Activated T-cell treated with anti-CD3 and anti-CD28 coated beads, Interleukin-2, amount 50 U/mL, for 4 hours (primary cell): ENCODE measurements around the gene NOL12. TPM values are rescaled to one million over a fixed set of nuclear protein-coding genes. Genes with fewer than 3 reads are reported as not detected.
"Not testable (repeated sequence)": the region's sequence is repeated elsewhere in the genome, so short reads cannot be mapped to it uniquely, and the experiment has no call there.

Experiments used
- ATAC-seq, 2 donors: fragments of 200-7000 bp; cut with Tn5 transposase; one replicate each; pipeline ENCODE4 v1.10.0; 2021
- DNase-seq: peaks from one replicate; pipeline ENCODE4 v3.0.0-alpha.2; 2020
- H3K27me3 Mint-ChIP-seq: one replicate; pipeline ENCODE4 v1.8.0; 2021; ENCODE audit warnings: low read depth, mixed read lengths
- H3K36me3 Mint-ChIP-seq: one replicate; pipeline ENCODE4 v1.8.0; 2022; ENCODE audit warnings: mixed read lengths; ENCODE audit not compliant: insufficient read depth
- H3K4me1 Mint-ChIP-seq: one replicate; pipeline ENCODE4 v1.8.0; 2021; ENCODE audit warnings: low read depth, mixed read lengths
- H3K4me3 Mint-ChIP-seq: one replicate; pipeline ENCODE4 v1.8.0; 2021; ENCODE audit warnings: mild to moderate bottlenecking, moderate library complexity, mixed read lengths
- H3K9me3 Mint-ChIP-seq: one replicate; pipeline ENCODE4 v1.8.0; 2021; ENCODE audit warnings: mixed read lengths
- total RNA-seq, 3 donors: library from RNA; stranded (reverse); gene quantifications; one replicate each; pipeline ENCODE4 v1.2.1, GENCODE V29; 2021

NOL12 gene
- total RNA-seq, 3 donors from 2014 or later, result 58.7 to 66.4 (median 65.2) TPM

GRCh38 chr22:37681001-37681424 is 5.1 kb upstream of the NOL12 start:
- H3K9me3 Mint-ChIP-seq, result no peaks in the 10 kb centered on the region
- H3K27me3 Mint-ChIP-seq, result no peaks in the 10 kb centered on the region
- no peak overlapping the region for H3K4me3 Mint-ChIP-seq

GRCh38 chr22:37681556-37682049 is 4.5 kb upstream of the NOL12 start:
- ATAC-seq, result peak; percentile 26 to 29
- DNase-seq, result peak; percentile 70
- Mint-ChIP-seq H3K9me3 (no peaks in the 10 kb centered on the region), H3K4me1 (peaks cover 25% of the 10 kb centered on the region), H3K36me3 (no peaks in the 10 kb centered on the region), H3K4me3 (no peak overlapping the region), H3K27me3 (no peaks in the 10 kb centered on the region)

More at GRCh38 chr22:37681001-37681424, 5.1 kb upstream of the NOL12 start:
- DNase-seq (no peak), ATAC-seq (no peak)
- Mint-ChIP-seq H3K4me1 (peaks cover 27% of the 10 kb centered on the region), H3K36me3 (no peaks in the 10 kb centered on the region)

- H3K4me3 Mint-ChIP-seq, result peak overlapping the region; percentile 98
Observed at GRCh38 chr22:37684803-37685615, 1.1 kb upstream of the NOL12 start.

GRCh38 chr22:37690407-37690806 is 4.3 kb downstream of the NOL12 start:
- no peak overlapping the region for H3K4me3 Mint-ChIP-seq
- peaks cover 28% of the 10 kb centered on the region for H3K36me3 Mint-ChIP-seq
- ATAC-seq (no peak), DNase-seq (no peak)
- no peaks in the 10 kb centered on the region for H3K9me3 Mint-ChIP-seq
- H3K4me1 Mint-ChIP-seq, result peaks cover 26% of the 10 kb centered on the region
- H3K27me3 Mint-ChIP-seq, result no peaks in the 10 kb centered on the region

More at GRCh38 chr22:37684803-37685615, 1.1 kb upstream of the NOL12 start:
- Mint-ChIP-seq H3K4me1 (peaks cover 32% of the 10 kb centered on the region), H3K27me3 (no peaks in the 10 kb centered on the region), H3K9me3 (no peaks in the 10 kb centered on the region), H3K36me3 (peaks cover 8% of the 10 kb centered on the region)
- no peak for DNase-seq
- ATAC-seq, result no peak

- ATAC-seq (no peak), DNase-seq (no peak)
- H3K4me3 Mint-ChIP-seq, result no peak overlapping the region
- H3K27me3 Mint-ChIP-seq, result no peaks in the 10 kb centered on the region
- H3K36me3 Mint-ChIP-seq, result peaks cover 31% of the 10 kb centered on the region
- H3K4me1 Mint-ChIP-seq, result peaks cover 31% of the 10 kb centered on the region
- no peaks in the 10 kb centered on the region for H3K9me3 Mint-ChIP-seq
Observed at GRCh38 chr22:37690901-37691504, 4.9 kb downstream of the NOL12 start.

- Mint-ChIP-seq H3K27me3 (no peaks in the 10 kb centered on the region), H3K4me1 (peaks cover 29% of the 10 kb centered on the region), H3K4me3 (no peak overlapping the region), H3K9me3 (no peaks in the 10 kb centered on the region), H3K36me3 (peaks cover 32% of the 10 kb centered on the region)
- DNase-seq (no peak), ATAC-seq (no peak)
Observed at GRCh38 chr22:37692627-37693285, 6.6 kb downstream of the NOL12 start.

GRCh38 chr22:37694131-37694530 is 8.0 kb downstream of the NOL12 start:
- H3K9me3 Mint-ChIP-seq, ATAC-seq, H3K4me3 Mint-ChIP-seq, H3K27me3 Mint-ChIP-seq, DNase-seq: not testable (repeated sequence)
- Mint-ChIP-seq H3K4me1 (peaks cover 20% of the 10 kb centered on the region), H3K36me3 (peaks cover 24% of the 10 kb centered on the region)

GRCh38 chr22:37696260-37696656 is 10.1 kb downstream of the NOL12 start:
- H3K27me3 Mint-ChIP-seq, H3K4me3 Mint-ChIP-seq, ATAC-seq, DNase-seq, H3K9me3 Mint-ChIP-seq: not testable (repeated sequence)
- H3K36me3 Mint-ChIP-seq, result peaks cover 17% of the 10 kb centered on the region
- H3K4me1 Mint-ChIP-seq, result peaks cover 18% of the 10 kb centered on the region

GRCh38 chr22:37696657-37697537 is 10.8 kb downstream of the NOL12 start, which contains the start of gene TRIOBP:
TSS of gene TRIOBP (plus strand) at chr22:37697048. CDS start at chr22:37701366, 4,318 bp downstream.
- no peak within 1 kb of the TSS for H3K4me3 Mint-ChIP-seq
- peaks cover 17% of the 10 kb centered on the region for H3K36me3 Mint-ChIP-seq
- peak; percentile 77 for DNase-seq
- no peaks in the 10 kb centered on the region for H3K9me3 Mint-ChIP-seq
- peak; percentile 99 to 100 for ATAC-seq
- peaks cover 18% of the 10 kb centered on the region for H3K4me1 Mint-ChIP-seq
- H3K27me3 Mint-ChIP-seq, result no peaks in the 10 kb centered on the region

- Mint-ChIP-seq H3K4me3 (no peak overlapping the region), H3K9me3 (no peaks in the 10 kb centered on the region)
- DNase-seq, result no peak
Observed at GRCh38 chr22:37697538-37697835, 11.3 kb downstream of the NOL12 start.

GRCh38 chr22:37701141-37701786 is 15.1 kb downstream of the NOL12 start:
- peaks cover 9% of the 10 kb centered on the region for H3K4me1 Mint-ChIP-seq
- no peaks in the 10 kb centered on the region for H3K27me3 Mint-ChIP-seq
- no peaks in the 10 kb centered on the region for H3K9me3 Mint-ChIP-seq
- no peak overlapping the region for H3K4me3 Mint-ChIP-seq
- ATAC-seq, result no peak
- peaks cover 9% of the 10 kb centered on the region for H3K36me3 Mint-ChIP-seq
- no peak for DNase-seq

More at GRCh38 chr22:37697538-37697835, 11.3 kb downstream of the NOL12 start:
- no peak for ATAC-seq
- H3K27me3 Mint-ChIP-seq, result no peaks in the 10 kb centered on the region
- H3K4me1 Mint-ChIP-seq, result peaks cover 18% of the 10 kb centered on the region
- H3K36me3 Mint-ChIP-seq, result peaks cover 14% of the 10 kb centered on the region

GRCh38 chr22:37703906-37704305 is 17.8 kb downstream of the NOL12 start:
- Mint-ChIP-seq H3K36me3 (peaks cover 12% of the 10 kb centered on the region), H3K4me1 (no peaks in the 10 kb centered on the region), H3K4me3 (no peak overlapping the region), H3K27me3 (no peaks in the 10 kb centered on the region), H3K9me3 (no peaks in the 10 kb centered on the region)
- no peak for DNase-seq
- no peak for ATAC-seq

- DNase-seq, result no peak
- Mint-ChIP-seq H3K4me1 (no peaks in the 10 kb centered on the region), H3K9me3 (no peaks in the 10 kb centered on the region), H3K36me3 (peaks cover 12% of the 10 kb centered on the region), H3K4me3 (no peak overlapping the region), H3K27me3 (no peaks in the 10 kb centered on the region)
- no peak for ATAC-seq
Observed at GRCh38 chr22:37704645-37705044, 18.5 kb downstream of the NOL12 start.
